Hepatocyte (in vitro differentiated cells): ENCODE measurements around the gene LMAN2. TPM values are rescaled to one million over a fixed set of nuclear protein-coding genes. Genes with fewer than 3 reads are reported as not detected.

Experiments used
- DNase-seq: peaks from one replicate; pipeline ENCODE4 v3.0.0-alpha.2; 2016; ENCODE audit warnings: low spot score
- H2AFZ ChIP-seq: fragments of 200-600 bp; sonication (generic); 2 replicates; pipeline ENCODE4 v1.6.0; 2016; ENCODE audit warnings: antibody characterized with exemption, mild to moderate bottlenecking
- H3K27ac ChIP-seq: fragments of 200-600 bp; sonication (generic); 2 replicates; pipeline ENCODE4 v1.5.1; 2016; ENCODE audit warnings: mild to moderate bottlenecking
- H3K27me3 ChIP-seq: fragments of 200-600 bp; sonication (generic); 2 replicates; pipeline ENCODE4 v1.6.1; 2016
- H3K36me3 ChIP-seq: fragments of 200-600 bp; sonication (generic); replicated peaks from 2 replicates; pipeline ENCODE4 v1.5.1; 2016; ENCODE audit warnings: low read depth; ENCODE audit not compliant: insufficient read depth
- H3K4me1 ChIP-seq: fragments of 200-600 bp; sonication (generic); 2 replicates; pipeline ENCODE4 v1.5.1; 2016; ENCODE audit warnings: mild to moderate bottlenecking, moderate library complexity; ENCODE audit not compliant: insufficient read depth
- H3K4me2 ChIP-seq: fragments of 200-600 bp; sonication (generic); 2 replicates; pipeline ENCODE4 v1.6.0; 2016
- H3K4me3 ChIP-seq: fragments of 200-600 bp; sonication (generic); 2 replicates; pipeline ENCODE4 v1.5.1; 2016; ENCODE audit warnings: mild to moderate bottlenecking
- H3K79me2 ChIP-seq: fragments of 200-600 bp; sonication (generic); 2 replicates; pipeline ENCODE4 v1.6.0; 2017; ENCODE audit warnings: mild to moderate bottlenecking
- H3K9me2 ChIP-seq: fragments of 200-600 bp; sonication (generic); replicated peaks from 2 replicates; pipeline ENCODE4 v1.6.0; 2017; ENCODE audit warnings: mild to moderate bottlenecking; ENCODE audit not compliant: insufficient read depth
- H3K9me3 ChIP-seq: fragments of 200-600 bp; sonication (generic); 2 replicates; pipeline ENCODE4 v1.5.1; 2016; ENCODE audit warnings: low read depth, mild to moderate bottlenecking
- H4K20me1 ChIP-seq: fragments of 200-600 bp; sonication (generic); 2 replicates; pipeline ENCODE4 v1.6.0; 2016; ENCODE audit warnings: mild to moderate bottlenecking; ENCODE audit not compliant: insufficient read depth, poor library complexity, severe bottlenecking
- CTCF ChIP-seq: fragments of 200-600 bp; sonication (generic); IDR thresholded peaks from 2 replicates; pipeline ENCODE4 v1.5.1; 2016; ENCODE audit warnings: antibody characterized with exemption, mild to moderate bottlenecking; ENCODE audit not compliant: poor library complexity
- EZH2 ChIP-seq: fragments of 200-600 bp; sonication (generic); IDR thresholded peaks from 2 replicates; pipeline ENCODE4 v1.6.1; 2016; ENCODE audit warnings: antibody characterized with exemption, mild to moderate bottlenecking, borderline replicate concordance
- EZH2phosphoT487 ChIP-seq: fragments of 200-600 bp; sonication (generic); IDR thresholded peaks from one replicate; pipeline ENCODE4 v1.6.1; 2018; ENCODE audit warnings: antibody characterized with exemption, mild to moderate bottlenecking, low read depth, moderate library complexity; ENCODE audit not compliant: unreplicated experiment, severe bottlenecking
- WGBS: methylation state at CpG from one replicate; pipeline ENCODE4 v1.1.6; 2016; ENCODE audit warnings: low lambda C conversion rate; ENCODE audit errors: missing lambda C conversion rate; 5-methylcytosine and 5-hydroxymethylcytosine counted together
- polyA plus RNA-seq: library from polyadenylated mRNA; unstranded; fragments of >200 nt; fragmentation: Nextera tagmentation; extraction: Ambion mirVana; gene quantifications from 2 replicates; pipeline ENCODE4 v1.2.1, GENCODE V29; 2016
- total RNA-seq: library from RNA; depleted of rRNA; stranded (reverse); fragments of >200 nt; gene quantifications from 2 replicates; pipeline ENCODE4 v1.2.3, GENCODE V29; 2014

LMAN2 gene
- total and polyA plus RNA-seq, 2 experiments from 2014 or later: 357 to 391 TPM

- H3K4me1 ChIP-seq: peaks cover 37% of the 10 kb centered on the region
Observed at GRCh38 chr5:177302354-177303110, 48.9 kb downstream of the LMAN2 start.

GRCh38 chr5:177301503-177302165, 49.8 kb downstream of the LMAN2 start:
- H3K4me2 ChIP-seq: peak overlapping the region; percentile 95
- no peaks in the 10 kb centered on the region for H3K36me3 ChIP-seq
- peaks cover 17% of the 10 kb centered on the region for H4K20me1 ChIP-seq
- peak overlapping the region; percentile 91 for H3K27ac ChIP-seq
- H3K4me3 ChIP-seq: no peak overlapping the region
- WGBS: 77% methylated on average over 7 of the region's 7 CpGs
- H3K9me2 ChIP-seq: no peaks in the 10 kb centered on the region
- peaks cover 37% of the 10 kb centered on the region for H3K4me1 ChIP-seq
- peaks cover 47% of the 10 kb centered on the region for H3K79me2 ChIP-seq
- H3K9me3 ChIP-seq: no peaks in the 10 kb centered on the region
- H2AFZ ChIP-seq: no peak overlapping the region
- no peaks in the 10 kb centered on the region for H3K27me3 ChIP-seq
- DNase-seq: no peak
- no peak for TF ChIP-seq EZH2
- no peak for TF ChIP-seq CTCF
- TF ChIP-seq EZH2phosphoT487: no peak

More at GRCh38 chr5:177302354-177303110, 48.9 kb downstream of the LMAN2 start:
- peak overlapping the region; percentile 98 for H2AFZ ChIP-seq
- no peaks in the 10 kb centered on the region for H3K36me3 ChIP-seq
- H3K4me3 ChIP-seq: peak overlapping the region; percentile 66
- no peaks in the 10 kb centered on the region for H3K9me2 ChIP-seq
- H3K4me2 ChIP-seq: peak overlapping the region; percentile 95
- H4K20me1 ChIP-seq: peaks cover 17% of the 10 kb centered on the region
- 43% methylated on average over 22 of the region's 24 CpGs for whole genome bisulfite sequencing
- no peaks in the 10 kb centered on the region for H3K9me3 ChIP-seq
- peak overlapping the region; percentile 97 for H3K27ac ChIP-seq
- DNase-seq: no peak
- TF ChIP-seq CTCF: no peak
- TF ChIP-seq EZH2: no peak
- TF ChIP-seq EZH2phosphoT487: no peak
- H3K27me3 ChIP-seq: no peaks in the 10 kb centered on the region
- H3K79me2 ChIP-seq: peaks cover 47% of the 10 kb centered on the region

GRCh38 chr5:177300951-177301350, 50.5 kb downstream of the LMAN2 start:
- Histone ChIP-seq H3K9me2 (no peaks in the 10 kb centered on the region), H3K4me1 (peaks cover 37% of the 10 kb centered on the region), H3K79me2 (peaks cover 45% of the 10 kb centered on the region), H4K20me1 (peaks cover 17% of the 10 kb centered on the region), H3K9me3 (no peaks in the 10 kb centered on the region), H3K4me2 (peak overlapping the region; percentile 95), H3K27me3 (no peaks in the 10 kb centered on the region), H3K36me3 (no peaks in the 10 kb centered on the region), H2AFZ (no peak overlapping the region), H3K4me3 (no peak overlapping the region), H3K27ac (peak overlapping the region; percentile 91)
- DNase-seq: no peak
- TF ChIP-seq EZH2phosphoT487: no peak
- TF ChIP-seq CTCF: no peak
- WGBS: 90% methylated on average over 2 of the region's 2 CpGs
